Measurements from ENCODE around the gene ZNF554. TPM values are rescaled to one million over a fixed set of nuclear protein-coding genes. Genes with fewer than 3 reads are reported as not detected.
"Not testable (repeated sequence)": the region's sequence is repeated elsewhere in the genome, so short reads cannot be mapped to it uniquely, and the experiment has no call there.

Gene ZNF554
- total and polyA plus RNA-seq, 2 of the 8 experiments (the other 6 are each of a cell fraction or from before 2014, with no cell fraction given): 1.8 to 5.7 TPM

DNA sequence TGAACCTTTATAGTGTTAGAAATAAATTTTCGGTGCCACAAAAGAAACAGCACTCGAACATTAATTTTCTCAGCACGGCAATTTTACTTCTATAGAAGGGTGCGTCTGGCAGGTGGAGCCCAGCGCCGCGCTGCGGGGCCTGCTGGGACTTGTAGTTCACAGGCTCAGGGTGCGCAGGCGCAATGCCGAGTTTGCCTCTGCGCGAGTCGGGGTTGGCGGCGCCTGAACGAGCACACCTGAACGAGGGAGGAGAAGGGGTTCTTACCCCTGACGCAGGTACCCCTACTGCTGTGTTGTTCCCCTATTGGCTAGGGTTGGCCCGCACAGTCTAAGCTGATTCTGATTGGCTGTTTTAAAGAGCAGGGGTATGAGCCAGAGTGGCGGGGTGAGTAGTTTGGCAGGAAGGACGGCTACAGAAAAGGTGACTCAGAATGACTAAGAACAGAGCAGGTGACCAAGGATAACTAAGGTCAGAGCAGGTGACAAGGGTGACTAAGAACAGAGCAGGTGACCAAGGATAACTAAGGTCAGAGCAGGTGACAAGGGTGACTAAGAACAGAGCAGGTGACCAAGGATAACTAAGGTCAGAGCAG is 2.3 kb upstream of the ZNF554 start:
- Histone ChIP-seq H3K36me3 (ENCODE audit: control insufficient read depth in 2 of 4, insufficient read depth in 4 of 4, low read length in 3 of 4) (peaks cover 2 to 17% (median 10%) of the 10 kb centered on the region in 4 experiments; a peak in 6 of 8 replicates), H3K4me2 (ENCODE audit: insufficient read depth in 1 of 2, low read depth in 2 of 2, low read length in 2 of 2) (peak overlapping the region in 1 of 2 experiments; percentile 46; a peak in 1 of 4 replicates), H3K4me3 (ENCODE audit: extremely low read depth in 1 of 4, insufficient read depth in 2 of 4, low read depth in 3 of 4, low read length in 4 of 4) (peak overlapping the region in 1 of 4 experiments; percentile 43; a peak in 1 of 8 replicates)
- H3K79me2 ChIP-seq (ENCODE audit: control insufficient read depth in 1 of 2, insufficient read depth in 2 of 2, low read length in 2 of 2); H3K14ac ChIP-seq (ENCODE audit: insufficient read length); H3K56ac ChIP-seq (replicated peaks; ENCODE audit: insufficient read length, low read depth, low read length); H2BK15ac ChIP-seq (ENCODE audit: low read length); CTCF ChIA-PET (ENCODE audit: partially characterized antibody); H3K23ac ChIP-seq (ENCODE audit: insufficient read length); H4K8ac ChIP-seq (ENCODE audit: extremely low read depth, insufficient read depth, low read length); H3K18ac ChIP-seq (ENCODE audit: extremely low read depth, low read length); H3K9ac ChIP-seq (replicated peaks in 1 of 4; ENCODE audit: extremely low read depth in 1 of 4, low read depth in 3 of 4, low read length in 3 of 4); H2BK5ac ChIP-seq (ENCODE audit: low read depth, low read length); H2AFZ ChIP-seq (ENCODE audit: low read length); H2BK120ac ChIP-seq (replicated peaks; ENCODE audit: low read depth, low read length); H2AK5ac ChIP-seq (ENCODE audit: low read depth, low read length); H3K27me3 ChIP-seq (replicated peaks in 1 of 4; ENCODE audit: control insufficient read depth in 3 of 4, extremely low read depth in 1 of 4, insufficient read depth in 3 of 4, low read length in 3 of 4); H4K91ac ChIP-seq (replicated peaks; ENCODE audit: insufficient read length, low read length); H3K79me1 ChIP-seq (ENCODE audit: low read depth, low read length); H2BK20ac ChIP-seq (ENCODE audit: low read length); H3K27ac ChIP-seq (ENCODE audit: low read depth, low read length); H4K20me1 ChIP-seq (replicated peaks in 1 of 2; ENCODE audit: control insufficient read depth in 1 of 2, insufficient read depth in 2 of 2, low read length in 2 of 2); FAIRE-seq; H4K5ac ChIP-seq (ENCODE audit: insufficient read length, low read depth, low read length); H3K4ac ChIP-seq (replicated peaks; ENCODE audit: insufficient read length, low read depth, low read length); H3K4me1 ChIP-seq (replicated peaks in 1 of 4; ENCODE audit: control insufficient read depth in 3 of 4, insufficient read depth in 4 of 4, low read length in 3 of 4); H2BK12ac ChIP-seq (ENCODE audit: low read depth, low read length); H3K9me3 ChIP-seq (ENCODE audit: insufficient read depth in 2 of 2, low read depth in 1 of 2, low read length in 1 of 2); H3K23me2 ChIP-seq (ENCODE audit: low read depth, low read length): not testable (repeated sequence)
- 34% methylated on average over 22 of the region's 22 CpGs; no CpG with 5 or more reads in 1 of the 2 experiments for WGBS, 2 experiments (ENCODE audit: extremely low coverage in 1 of 2, insufficient coverage in 1 of 2, insufficient read length in 1 of 2, insufficient replicate concordance in 2 of 2, low coverage in 1 of 2, low lambda C conversion rate in 2 of 2, missing lambda C conversion rate in 1 of 2)
- peak in 1 of 2 experiments; percentile 70 for DNase-seq (ENCODE audit: low read depth in 1 of 2, low spot score in 2 of 2)
- POLR2A ChIA-PET (ENCODE audit: partially characterized antibody): interaction anchor here (0.7 kb wide), 1 partner anchor 180 kb away, joined by 4 read pairs; no protein-coding TSS in a partner anchor
- TF ChIP-seq SP1 (IDR thresholded peaks at IDR 0.05; ENCODE audit: low read depth, low read length) (peak; percentile 55; the same call in 1 of the 2 replicates), CREB1 (IDR thresholded peaks at IDR 0.05) (0 out of 2 replicates have a peak, but pooled peaks have one; percentile 21), SIX5 (IDR thresholded peaks at IDR 0.05; ENCODE audit: low read depth, low read length) (peak; percentile 72), NRF1 (IDR thresholded peaks at IDR 0.05; ENCODE audit: low read depth, low read length) (peak; percentile 81)
- TF ChIP-seq, protein P1, sequence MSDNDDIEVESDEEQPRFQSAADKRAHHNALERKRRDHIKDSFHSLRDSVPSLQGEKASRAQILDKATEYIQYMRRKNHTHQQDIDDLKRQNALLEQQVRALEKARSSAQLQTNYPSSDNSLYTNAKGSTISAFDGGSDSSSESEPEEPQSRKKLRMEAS (IDR thresholded peaks at IDR 0.05): 0 out of 2 replicates have a peak, but pooled peaks have one; percentile 6
